Stomach (tissue), 9 donors: Measurements from ENCODE around the gene SLC24A3. TPM values are rescaled to one million over a fixed set of nuclear protein-coding genes. Genes with fewer than 3 reads are reported as not detected.
A peak's percentile ranks its signal among the peaks of the same experiment; 100 is the strongest.

Source experiments
- DNase-seq, 2 donors: peaks; one replicate each; pipeline versions ENCODE4 v3.0.0 to v3.0.0-alpha.2; 2013 to 2019
- H3K27ac ChIP-seq, 5 donors: fragments of 200-600 bp in 4 of 5; sonication (generic) in 4 of 5; one replicate each; pipeline ENCODE4 v1.5.1; 2013 to 2019; ENCODE audit warnings: mild to moderate bottlenecking in 1 of 5, moderate library complexity in 1 of 5
- H3K27me3 ChIP-seq, 3 donors: fragments of 200-600 bp; sonication (generic); one replicate each; pipeline ENCODE4 v1.5.1; 2017 to 2019; ENCODE audit warnings: mixed run types in 1 of 3
- H3K36me3 ChIP-seq, 4 donors: fragments of 200-600 bp; sonication (generic); 1 replicate in 3 of 4; 2 replicates in 1 of 4; pipeline ENCODE4 v1.5.1; 2016 to 2019
- H3K4me1 ChIP-seq, 4 donors: fragments of 200-600 bp; sonication (generic); one replicate each; pipeline ENCODE4 v1.5.1; 2016 to 2019
- H3K4me3 ChIP-seq, 4 donors: fragments of 200-600 bp; sonication (generic) in 3 of 4; one replicate each; pipeline ENCODE4 v1.5.1; 2016 to 2019; ENCODE audit warnings: mild to moderate bottlenecking in 1 of 4
- H3K9me3 ChIP-seq, 4 donors: fragments of 200-600 bp; sonication (generic); one replicate each; pipeline ENCODE4 v1.5.1; 2016 to 2019
- EP300 ChIP-seq: sonication (generic); formaldehyde crosslinking; IDR thresholded peaks from one replicate; pipeline ENCODE4 v1.6.1; 2017; ENCODE audit warnings: antibody characterized with exemption
- POLR2A ChIP-seq, 4 donors: fragments of 450-650 bp; IDR thresholded peaks; one replicate each; pipeline ENCODE4 v1.6.1; 2016; ENCODE audit warnings: antibody characterized with exemption in 4 of 4, control low read depth in 2 of 4, mild to moderate bottlenecking in 1 of 4, moderate library complexity in 1 of 4
- POLR2AphosphoS5 ChIP-seq, 3 donors: sonication (generic); formaldehyde crosslinking; IDR thresholded peaks; one replicate each; pipeline ENCODE4 v1.6.1; 2016; ENCODE audit warnings: antibody characterized with exemption in 3 of 3
- WGBS, 5 donors: extraction: QIAGEN DNeasy Blood & Tissue Kit in 3 of 5; methylation state at CpG; one replicate each; pipeline versions ENCODE4 v1.1.5 to v1.1.7; 2013 to 2018; 5-methylcytosine and 5-hydroxymethylcytosine counted together
- intact Hi-C: fragments of 100-400 bp; cut with DNase I; formaldehyde crosslinking; loops from one replicate; pipeline ENCODE4 v1.15.1; 2023; ENCODE audit warnings: low total_unique reads
- polyA plus RNA-seq, 3 donors: library from polyadenylated mRNA; stranded (reverse); fragments of 200-250 nt; gene quantifications; one replicate each; pipeline ENCODE4 v1.2.3, GENCODE V29; 2013
- total RNA-seq, 5 donors: library from RNA; depleted of rRNA; stranded (reverse); fragments of >200 nt; gene quantifications; one replicate each; pipeline versions ENCODE4 v1.1.0 to v1.2.3, GENCODE V29; 2014 to 2016
- TF ChIP-seq, protein P1 (sequence below), 7 experiments: fragments of 450-650 bp in 4 of 7; fragments of 200-600 bp in 3 of 7; sonication (generic) in 3 of 7; IDR thresholded peaks; one replicate each; pipeline ENCODE4 v1.5.1; 2016 to 2019; ENCODE audit warnings: antibody characterized with exemption in 7 of 7, control low read depth in 2 of 7, mild to moderate bottlenecking in 1 of 7
- donor health status: healthy with polysubstance abuse.
- donor health status: Bipolar disorder and iron deficiency.
- donor health status: healthy.

The SLC24A3 gene
- total and polyA plus RNA-seq, 8 donors, result 1.8 to 9.0 (median 4.5) TPM

GRCh38 chr20:19492687-19493336 lies 280.4 kb downstream of the SLC24A3 start:
- intact Hi-C loops, result no loop called here

DNA sequence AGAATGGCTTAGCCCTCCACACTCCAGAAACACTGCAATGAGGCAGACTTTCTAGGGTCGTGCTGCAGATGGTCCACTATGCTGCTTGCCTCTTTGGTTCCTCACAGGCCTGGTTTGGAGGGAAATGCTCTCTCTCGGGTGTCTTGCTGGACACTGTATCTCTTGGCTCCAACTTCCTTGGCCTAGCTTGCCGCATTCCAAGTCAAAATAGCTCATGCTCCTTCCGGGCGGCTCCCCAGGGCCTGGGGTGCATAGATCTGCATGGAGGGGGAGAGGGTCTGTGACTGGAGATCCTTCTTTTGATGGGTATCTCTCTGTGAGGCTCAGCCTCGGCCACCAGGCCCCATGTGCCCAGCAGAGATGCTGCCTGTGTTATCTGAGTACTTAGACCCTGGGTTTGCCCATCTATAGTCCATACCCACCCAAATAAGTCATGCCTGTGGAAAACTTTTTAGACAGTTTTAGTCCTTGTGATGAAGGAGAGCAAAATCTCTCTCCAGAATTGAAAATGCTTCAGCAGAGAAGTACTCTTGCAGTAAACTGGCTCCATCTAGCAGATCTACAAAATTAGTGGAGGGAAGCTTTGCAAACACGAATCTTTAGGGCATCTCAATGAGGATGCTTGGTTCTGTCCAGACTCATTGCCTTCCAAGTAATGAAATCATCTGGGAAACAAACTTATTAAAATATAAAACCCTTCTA lies 281.5 kb downstream of the SLC24A3 start:
- WGBS, 5 donors, result 56 to 76% (median 69%) methylated on average over 5 to 7 of the region's 7 CpGs
- Histone ChIP-seq H3K4me3 (no peak overlapping the region), H3K27ac (no peak overlapping the region), H3K9me3 (no peaks in the 10 kb centered on the region), H3K4me1 (no peaks in the 10 kb centered on the region), H3K27me3 (no peaks in the 10 kb centered on the region), H3K36me3 (no peaks in the 10 kb centered on the region)
- TF ChIP-seq POLR2AphosphoS5 (IDR thresholded peaks at IDR 0.05), result no peak
- no peak for TF ChIP-seq POLR2A (IDR thresholded peaks at IDR 0.05)
- TF ChIP-seq EP300, result no peak
- TF ChIP-seq, protein P1, sequence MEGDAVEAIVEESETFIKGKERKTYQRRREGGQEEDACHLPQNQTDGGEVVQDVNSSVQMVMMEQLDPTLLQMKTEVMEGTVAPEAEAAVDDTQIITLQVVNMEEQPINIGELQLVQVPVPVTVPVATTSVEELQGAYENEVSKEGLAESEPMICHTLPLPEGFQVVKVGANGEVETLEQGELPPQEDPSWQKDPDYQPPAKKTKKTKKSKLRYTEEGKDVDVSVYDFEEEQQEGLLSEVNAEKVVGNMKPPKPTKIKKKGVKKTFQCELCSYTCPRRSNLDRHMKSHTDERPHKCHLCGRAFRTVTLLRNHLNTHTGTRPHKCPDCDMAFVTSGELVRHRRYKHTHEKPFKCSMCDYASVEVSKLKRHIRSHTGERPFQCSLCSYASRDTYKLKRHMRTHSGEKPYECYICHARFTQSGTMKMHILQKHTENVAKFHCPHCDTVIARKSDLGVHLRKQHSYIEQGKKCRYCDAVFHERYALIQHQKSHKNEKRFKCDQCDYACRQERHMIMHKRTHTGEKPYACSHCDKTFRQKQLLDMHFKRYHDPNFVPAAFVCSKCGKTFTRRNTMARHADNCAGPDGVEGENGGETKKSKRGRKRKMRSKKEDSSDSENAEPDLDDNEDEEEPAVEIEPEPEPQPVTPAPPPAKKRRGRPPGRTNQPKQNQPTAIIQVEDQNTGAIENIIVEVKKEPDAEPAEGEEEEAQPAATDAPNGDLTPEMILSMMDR (IDR thresholded peaks at IDR 0.05), result no peak
- peak in 1 of 2 donors; percentile 18 for DNase-seq
- intact Hi-C loops, result no loop called here

More at GRCh38 chr20:19492687-19493336, 280.4 kb downstream of the SLC24A3 start:
- Histone ChIP-seq H3K27ac (no peak overlapping the region), H3K36me3 (no peaks in the 10 kb centered on the region), H3K4me3 (no peak overlapping the region), H3K4me1 (no peaks in the 10 kb centered on the region), H3K9me3 (no peaks in the 10 kb centered on the region), H3K27me3 (no peaks in the 10 kb centered on the region)
- WGBS, 5 donors, result 68 to 80% (median 75%) methylated on average over 6 of the region's 6 CpGs
- DNase-seq, result peak in 1 of 2 donors; percentile 26
- TF ChIP-seq POLR2AphosphoS5 (IDR thresholded peaks at IDR 0.05) (no peak), POLR2A (IDR thresholded peaks at IDR 0.05) (no peak), EP300 (no peak)
- TF ChIP-seq, protein P1 (IDR thresholded peaks at IDR 0.05), result no peak

DNA sequence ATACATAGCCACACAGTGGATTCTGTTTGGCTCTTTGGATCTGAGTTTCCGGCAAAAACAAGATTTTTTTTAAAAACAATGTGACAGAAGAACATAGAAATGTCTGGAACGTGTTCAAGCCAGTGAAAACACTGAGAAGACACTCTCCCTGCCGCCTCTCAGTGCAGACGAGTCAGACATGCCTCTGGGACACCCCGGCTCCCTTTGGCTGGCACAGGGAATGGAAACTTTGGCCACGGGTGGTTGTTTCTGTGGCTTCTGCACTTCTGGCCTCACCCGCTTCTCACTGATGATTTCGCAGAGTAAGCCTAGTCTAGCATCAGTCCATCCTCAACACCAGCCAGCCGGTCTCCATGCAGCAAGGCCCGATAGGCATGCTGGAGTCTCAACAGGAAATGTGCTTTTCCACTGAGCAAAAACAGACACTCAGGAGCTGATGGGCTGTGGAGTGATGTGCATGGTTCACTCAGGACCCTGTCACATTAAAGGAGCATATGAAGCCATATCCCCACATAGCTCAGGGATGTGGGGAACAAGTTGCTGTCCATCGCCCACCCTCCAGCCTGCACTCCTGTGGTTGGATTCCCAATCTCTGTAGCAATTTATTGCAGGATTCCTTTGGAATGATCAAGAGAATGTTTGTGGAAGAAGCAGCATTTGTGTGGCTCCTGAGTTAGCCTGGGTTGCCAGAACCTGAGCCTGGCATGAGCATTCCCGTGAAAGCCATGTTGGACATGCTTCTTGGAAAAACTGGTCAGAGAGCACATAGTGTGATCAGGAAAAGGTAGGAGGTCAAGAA lies 283.7 kb downstream of the SLC24A3 start:
- intact Hi-C loops, result no loop called here
- no peak overlapping the region for H3K27ac ChIP-seq

DNA sequence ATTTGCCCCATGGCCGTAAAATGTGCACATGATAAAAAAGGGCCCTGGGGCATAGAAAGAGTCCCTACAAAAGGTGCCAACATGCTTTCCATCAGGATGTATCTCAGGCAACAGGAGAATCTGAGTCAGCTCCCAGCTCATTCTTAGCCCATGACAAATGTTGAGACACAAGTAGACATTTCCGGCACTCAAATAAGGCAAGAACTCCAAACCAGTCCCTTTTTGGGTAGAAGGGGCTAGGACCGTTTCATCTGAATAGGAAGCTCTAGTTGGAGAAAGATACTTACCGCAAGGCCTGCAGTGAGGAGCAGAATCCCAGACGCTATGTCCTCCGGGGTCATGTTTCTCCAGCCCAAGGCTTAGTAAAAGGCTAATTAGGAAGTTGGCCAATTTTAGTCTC lies 284.6 kb downstream of the SLC24A3 start:
- Histone ChIP-seq H3K27ac (no peak overlapping the region), H3K27me3 (no peaks in the 10 kb centered on the region), H3K4me1 (no peaks in the 10 kb centered on the region), H3K4me3 (no peak overlapping the region), H3K9me3 (no peaks in the 10 kb centered on the region), H3K36me3 (no peaks in the 10 kb centered on the region)
- TF ChIP-seq, protein P1 (IDR thresholded peaks at IDR 0.05), result no peak
- TF ChIP-seq EP300 (no peak), POLR2A (IDR thresholded peaks at IDR 0.05) (no peak), POLR2AphosphoS5 (IDR thresholded peaks at IDR 0.05) (no peak)
- 85 to 96% (median 93%) methylated on average over 6 of the region's 6 CpGs for WGBS, 5 donors
- intact Hi-C loops, result no loop called here
- DNase-seq, result no peak

More for the DNA sequence above, 283.7 kb downstream of the SLC24A3 start:
- H3K4me3 ChIP-seq, result no peak overlapping the region
- H3K36me3 ChIP-seq, result no peaks in the 10 kb centered on the region
- no peaks in the 10 kb centered on the region for H3K9me3 ChIP-seq
- H3K27me3 ChIP-seq, result no peaks in the 10 kb centered on the region
- 76 to 87% (median 79%) methylated on average over 9 to 12 of the region's 12 CpGs for WGBS, 5 donors
- no peaks in the 10 kb centered on the region for H3K4me1 ChIP-seq
- TF ChIP-seq POLR2AphosphoS5 (IDR thresholded peaks at IDR 0.05), result no peak
- no peak for TF ChIP-seq POLR2A (IDR thresholded peaks at IDR 0.05)
- no peak for DNase-seq
